ENCODE data around the gene ARHGAP35. TPM values are rescaled to one million over a fixed set of nuclear protein-coding genes. Genes with fewer than 3 reads are reported as not detected.
A peak's percentile ranks its signal among the peaks of the same experiment; 100 is the strongest.
"Not testable (repeated sequence)": the region's sequence is repeated elsewhere in the genome, so short reads cannot be mapped to it uniquely, and the experiment has no call there.

ARHGAP35 gene
- total RNA-seq: 10 to 100 TPM; 24.7 to 25.5 TPM

DNA sequence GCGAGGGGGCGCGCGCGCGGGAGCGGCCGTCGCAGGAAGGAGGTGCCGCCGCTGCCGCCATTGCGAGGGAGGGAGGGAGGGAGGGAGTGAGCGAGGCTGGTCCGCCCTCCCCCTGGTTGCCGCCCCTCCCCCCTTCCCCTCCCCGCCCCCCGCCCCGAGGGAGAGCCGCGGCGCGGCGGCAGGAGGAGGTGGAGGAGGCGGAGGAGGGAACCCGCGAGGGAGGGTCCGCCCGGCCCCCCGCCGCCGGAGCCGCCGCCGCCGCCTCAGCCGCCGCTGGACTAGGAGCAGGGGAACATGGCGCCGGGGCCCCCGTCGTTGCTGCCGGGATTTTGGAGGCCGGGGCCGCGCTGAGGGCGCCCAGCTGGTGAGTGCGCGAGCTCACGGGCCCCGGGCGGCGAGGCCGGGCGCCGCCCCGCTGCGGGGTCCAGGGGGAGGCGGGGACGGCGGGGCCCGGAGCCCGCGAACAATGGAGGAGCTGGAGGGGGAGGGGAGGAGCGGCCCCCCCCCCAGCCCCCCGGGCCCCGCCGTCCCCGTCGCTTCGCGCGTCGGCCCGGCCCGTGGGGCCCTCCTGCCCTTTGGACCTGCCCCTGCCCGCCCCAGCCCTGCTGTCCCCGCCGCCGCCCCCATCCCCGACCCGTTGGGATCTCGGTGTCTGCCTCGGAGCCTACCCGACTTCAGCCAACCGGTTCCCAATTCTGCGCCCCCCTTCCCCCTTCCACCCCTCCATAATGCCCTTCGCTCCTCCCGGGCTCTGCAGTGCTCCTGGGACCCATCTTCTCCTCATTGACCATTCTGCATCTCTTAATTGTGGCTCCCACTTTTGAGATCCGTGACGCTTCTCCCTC lies at the start of gene ARHGAP35:
Gene ARHGAP35, plus strand, starts transcription at position 152 of the 845 bp plus-strand sequence. CDS start 57,679 bp downstream, outside the sequence.
- no peaks in the 10 kb centered on the region for H3K9me3 Mint-ChIP-seq
- no peaks in the 10 kb centered on the region for H3K36me3 Mint-ChIP-seq (ENCODE audit: low read depth)
- peak within 1 kb of the TSS; percentile 81 for H3K4me3 Mint-ChIP-seq
- peak; percentile 85 for DNase-seq
- no peaks in the 10 kb centered on the region for H3K27me3 Mint-ChIP-seq
- H3K27ac Mint-ChIP-seq: peak within 1 kb of the TSS; percentile 93
- peaks cover 21% of the 10 kb centered on the region for H3K4me1 Mint-ChIP-seq
- ChIA-PET CTCF (interaction anchor here (0.6 to 0.7 kb wide), 2 partner anchors 12 to 38 kb away, joined by 3 read pairs; no protein-coding TSS in a partner anchor), POLR2A (no interaction called here)

DNA sequence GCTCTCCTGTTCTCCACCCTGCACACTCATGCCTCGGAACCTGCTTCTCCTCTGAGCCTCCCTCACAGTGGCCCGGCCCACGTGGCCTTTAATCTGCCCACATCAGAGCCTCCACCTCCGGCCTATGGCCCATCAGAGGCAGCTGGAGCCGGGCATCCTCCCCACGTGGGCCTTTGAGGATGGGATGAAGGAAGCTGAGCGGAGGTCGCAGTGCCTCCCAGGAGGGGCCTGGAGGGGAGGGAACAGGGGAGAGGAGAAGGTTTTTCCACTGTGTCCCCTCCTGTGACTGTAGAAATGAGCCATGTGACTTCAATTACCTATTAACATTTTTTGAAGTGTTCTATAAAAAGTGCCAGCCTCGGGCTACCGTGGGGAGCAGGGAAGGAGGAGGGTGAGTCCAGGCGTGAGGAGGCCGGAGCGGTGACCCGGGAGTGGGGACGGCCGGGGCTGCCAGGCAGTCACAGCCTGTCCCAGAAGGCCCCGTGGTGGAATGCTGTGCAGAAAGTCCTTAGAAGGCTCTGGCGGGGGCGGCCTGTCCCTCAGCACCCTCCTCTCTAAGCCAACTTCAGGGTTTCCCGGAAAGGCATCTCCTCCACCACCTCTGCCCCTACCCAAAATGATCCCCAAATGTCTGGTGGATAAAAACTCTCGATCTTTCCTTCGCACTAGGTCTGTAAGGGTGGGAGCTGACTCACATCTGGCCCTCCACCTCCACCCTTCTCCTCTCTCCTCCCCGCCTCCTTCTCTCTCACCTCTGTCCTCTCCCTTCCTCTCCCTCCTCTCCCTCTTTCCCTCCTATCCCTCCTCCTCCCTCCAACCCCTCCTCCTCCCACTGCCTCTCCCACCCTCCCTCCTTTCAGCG lies 47.6 kb upstream of the ARHGAP35 start:
- DNase-seq: no peak
- Mint-ChIP-seq H3K9me3 (no peaks in the 10 kb centered on the region), H3K27ac (no peak overlapping the region), H3K4me1 (no peaks in the 10 kb centered on the region), H3K27me3 (no peaks in the 10 kb centered on the region), H3K36me3 (ENCODE audit: low read depth) (no peaks in the 10 kb centered on the region), H3K4me3 (no peak overlapping the region)
- POLR2A ChIA-PET: no interaction called here
- CTCF ChIA-PET: interaction anchor here (0.5 to 1.9 kb wide), 2 partner anchors 8 to 12 kb away, joined by 3 to 5 read pairs; no protein-coding TSS in a partner anchor

DNA sequence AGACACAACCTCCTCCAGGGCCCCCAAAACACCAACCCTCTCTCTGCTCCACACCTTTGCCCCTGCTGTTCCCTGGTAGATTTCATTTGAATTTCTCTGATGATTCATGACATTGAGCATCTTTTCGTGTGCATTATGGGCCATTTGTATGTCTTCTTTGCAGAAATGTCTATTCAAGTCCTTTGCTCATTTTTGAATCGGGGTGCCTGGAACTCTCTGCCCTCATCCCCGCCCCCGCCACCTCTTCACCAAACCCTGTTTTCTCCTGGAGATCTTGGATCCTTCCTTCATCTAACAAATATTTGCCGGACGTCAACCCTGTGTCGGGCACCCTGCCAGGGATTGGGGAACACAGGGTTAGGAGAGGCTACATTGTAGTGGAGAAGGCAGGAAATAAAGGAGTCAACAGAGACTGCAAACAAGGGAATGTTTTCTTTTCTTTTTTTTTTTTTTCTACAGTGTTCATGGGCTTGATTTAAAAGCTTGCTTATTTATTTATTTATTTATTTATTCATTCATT lies 46.9 kb upstream of the ARHGAP35 start:
- ChIA-PET CTCF (interaction anchor here (0.5 to 1.9 kb wide), 2 partner anchors 8 to 12 kb away, joined by 3 to 5 read pairs; no protein-coding TSS in a partner anchor), POLR2A (no interaction called here)
- Mint-ChIP-seq H3K27ac (no peak overlapping the region), H3K4me1 (peaks cover 2% of the 10 kb centered on the region), H3K27me3 (no peaks in the 10 kb centered on the region), H3K9me3 (no peaks in the 10 kb centered on the region), H3K4me3 (no peak overlapping the region), H3K36me3 (ENCODE audit: low read depth) (no peaks in the 10 kb centered on the region)
- DNase-seq: no peak

DNA sequence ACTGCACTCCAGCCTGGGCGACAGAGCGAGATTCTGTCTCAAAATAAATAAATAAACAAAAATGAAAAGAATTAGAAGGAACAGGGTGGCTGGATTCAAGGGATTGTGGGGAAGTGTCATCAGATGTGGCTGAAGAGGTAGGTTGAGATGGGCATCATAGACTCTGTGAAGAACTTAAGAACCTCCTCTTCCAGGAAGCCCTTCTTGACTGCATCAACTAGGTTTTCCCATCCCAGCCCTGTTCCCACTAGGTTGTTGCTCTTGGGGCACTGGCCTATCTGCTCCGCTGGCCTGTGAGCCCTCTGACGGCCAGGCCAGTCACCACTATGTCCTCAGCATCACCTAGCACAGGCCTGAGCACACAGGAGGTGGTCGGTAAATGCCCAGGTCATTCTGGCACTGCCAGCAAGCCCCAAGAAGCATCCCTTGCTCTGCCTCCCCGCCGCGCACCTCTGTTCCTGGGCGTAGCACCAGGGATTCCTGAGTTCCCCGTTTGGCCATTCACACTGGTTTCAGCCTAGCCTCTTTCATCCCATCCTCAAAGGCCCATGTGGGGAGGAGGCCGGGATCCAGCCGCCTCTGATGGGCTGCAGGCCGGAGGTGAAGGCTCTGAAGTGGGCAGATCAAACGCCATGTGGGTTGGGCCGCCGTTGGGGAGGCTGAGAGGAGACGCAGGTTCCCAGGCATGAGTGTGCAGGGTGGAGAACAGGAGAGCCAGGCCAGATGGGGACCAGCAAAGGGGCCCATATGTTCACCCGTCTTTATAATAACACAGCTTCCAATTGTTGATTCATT lies 44.8 kb upstream of the ARHGAP35 start:
- ChIA-PET POLR2A (interaction anchor here (0.6 kb wide), 1 partner anchor 343 kb away, joined by 3 read pairs; no protein-coding TSS in a partner anchor), CTCF (no interaction called here)
- no peaks in the 10 kb centered on the region for H3K9me3 Mint-ChIP-seq
- H3K27ac Mint-ChIP-seq: no peak overlapping the region
- H3K4me1 Mint-ChIP-seq: peaks cover 19% of the 10 kb centered on the region
- no peaks in the 10 kb centered on the region for H3K27me3 Mint-ChIP-seq
- no peak overlapping the region for H3K4me3 Mint-ChIP-seq
- no peaks in the 10 kb centered on the region for H3K36me3 Mint-ChIP-seq (ENCODE audit: low read depth)
- no peak for DNase-seq

DNA sequence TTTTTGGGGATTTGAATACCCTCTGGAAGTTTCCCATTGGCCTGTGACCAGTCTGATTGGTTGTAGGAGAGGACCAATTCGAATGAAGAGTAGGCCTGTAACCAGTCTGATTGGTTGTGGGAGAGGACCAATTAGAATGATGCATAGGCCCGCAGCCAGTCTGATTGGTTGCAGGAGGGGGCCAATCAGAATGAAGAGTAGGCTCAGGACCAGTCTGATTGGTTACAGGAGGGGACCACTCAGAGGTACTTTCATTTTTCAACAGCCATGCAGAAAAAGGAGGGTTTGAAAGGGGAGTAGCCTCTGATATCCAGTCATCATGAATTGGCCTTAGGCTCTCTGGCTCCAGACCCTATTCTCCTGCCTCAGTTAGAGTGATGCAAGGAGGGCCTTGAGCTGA lies 42.0 kb upstream of the ARHGAP35 start:
- DNase-seq: peak; percentile 21
- Mint-ChIP-seq H3K4me3 (no peak overlapping the region), H3K4me1 (peaks cover 37% of the 10 kb centered on the region), H3K36me3 (ENCODE audit: low read depth) (no peaks in the 10 kb centered on the region), H3K9me3 (no peaks in the 10 kb centered on the region), H3K27ac (no peak overlapping the region), H3K27me3 (no peaks in the 10 kb centered on the region)
- POLR2A ChIA-PET: no interaction called here
- CTCF ChIA-PET: interaction anchor here (1.1 kb wide), 2 partner anchors 8 to 22 kb away, joined by 3 to 7 read pairs; no protein-coding TSS in a partner anchor

DNA sequence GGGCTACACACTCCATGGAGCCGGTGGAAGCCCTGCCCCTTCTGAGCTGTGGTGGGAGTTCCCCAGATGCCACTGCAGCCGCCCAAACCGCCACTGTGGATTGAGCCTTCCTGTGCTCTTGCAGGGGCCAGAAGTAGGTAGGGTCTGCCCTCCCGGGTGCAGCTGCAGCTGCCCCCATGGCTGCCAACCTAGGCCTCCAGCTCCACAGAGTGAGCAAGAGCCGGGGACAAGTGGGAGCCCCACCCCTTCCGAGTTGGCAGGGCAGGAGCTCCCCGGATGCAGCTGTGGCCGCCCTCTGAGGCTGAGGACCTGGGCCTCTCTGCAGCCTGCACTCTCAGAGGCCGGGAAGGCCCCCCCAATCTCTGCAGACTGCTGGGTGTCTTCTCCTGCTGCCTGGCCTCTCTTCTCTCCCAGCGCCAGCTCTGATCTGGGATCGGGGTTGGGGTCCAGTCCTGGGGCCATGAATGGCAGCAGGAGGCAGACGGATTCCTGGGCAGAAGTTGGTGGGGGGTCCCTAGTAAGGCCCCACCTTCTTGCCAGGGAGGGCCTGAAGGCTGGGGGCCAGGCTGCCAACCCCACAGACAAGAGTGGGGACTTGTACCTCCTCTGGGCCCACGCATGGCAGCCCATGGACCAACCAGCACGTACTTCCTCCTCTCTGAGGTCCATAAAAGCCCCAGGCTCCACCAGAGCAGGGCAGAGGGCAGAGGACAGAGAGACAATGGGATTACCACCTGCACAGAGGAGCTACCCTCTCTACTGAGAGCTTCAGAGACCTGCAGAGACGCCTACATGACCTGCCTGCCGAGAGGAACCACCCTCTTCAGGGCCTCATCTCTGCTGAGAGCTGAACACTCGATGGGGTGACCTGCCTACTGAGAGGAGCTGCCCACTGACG lies 39.0 kb upstream of the ARHGAP35 start:
- POLR2A ChIA-PET: no interaction called here
- CTCF ChIA-PET: interaction anchor here (0.6 to 2.7 kb wide), 10 partner anchors 9 to 68 kb away, joined by 3 to 10 read pairs (median 4); no protein-coding TSS in a partner anchor
- no peaks in the 10 kb centered on the region for H3K9me3 Mint-ChIP-seq
- peak; percentile 61 for DNase-seq
- H3K27me3 Mint-ChIP-seq: no peaks in the 10 kb centered on the region
- H3K4me1 Mint-ChIP-seq: peaks cover 50% of the 10 kb centered on the region
- no peaks in the 10 kb centered on the region for H3K36me3 Mint-ChIP-seq (ENCODE audit: low read depth)
- peak overlapping the region; percentile 10 for H3K4me3 Mint-ChIP-seq
- peak overlapping the region; percentile 83 for H3K27ac Mint-ChIP-seq

DNA sequence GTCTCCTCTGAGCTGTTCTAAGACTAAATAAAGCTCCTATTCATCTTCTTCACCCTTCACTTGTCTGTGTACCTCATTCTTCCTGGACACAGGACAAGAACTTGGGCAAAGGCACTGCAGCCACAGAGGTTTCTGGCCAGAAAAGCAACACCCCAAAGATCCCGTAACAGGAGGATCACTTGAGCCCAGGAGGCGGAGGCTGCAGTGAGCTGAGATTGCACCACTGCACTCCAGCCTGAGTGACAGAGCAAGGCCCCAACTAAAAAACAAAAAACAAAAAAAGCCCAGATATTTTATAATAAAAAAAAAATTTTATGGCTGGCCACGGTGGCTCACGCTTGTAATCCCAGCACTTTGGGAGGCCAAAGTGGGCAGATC lies 38.4 kb upstream of the ARHGAP35 start:
- CTCF ChIA-PET: interaction anchor here (0.6 to 2.7 kb wide), 6 partner anchors 8 to 157 kb away, joined by 3 to 10 read pairs (median 7); no protein-coding TSS in a partner anchor
- Mint-ChIP-seq H3K4me1 (peaks cover 50% of the 10 kb centered on the region), H3K27ac (peak overlapping the region; percentile 83)
- H3K36me3 Mint-ChIP-seq (ENCODE audit: low read depth); H3K9me3 Mint-ChIP-seq; H3K27me3 Mint-ChIP-seq; DNase-seq; POLR2A ChIA-PET; H3K4me3 Mint-ChIP-seq: not testable (repeated sequence)

DNA sequence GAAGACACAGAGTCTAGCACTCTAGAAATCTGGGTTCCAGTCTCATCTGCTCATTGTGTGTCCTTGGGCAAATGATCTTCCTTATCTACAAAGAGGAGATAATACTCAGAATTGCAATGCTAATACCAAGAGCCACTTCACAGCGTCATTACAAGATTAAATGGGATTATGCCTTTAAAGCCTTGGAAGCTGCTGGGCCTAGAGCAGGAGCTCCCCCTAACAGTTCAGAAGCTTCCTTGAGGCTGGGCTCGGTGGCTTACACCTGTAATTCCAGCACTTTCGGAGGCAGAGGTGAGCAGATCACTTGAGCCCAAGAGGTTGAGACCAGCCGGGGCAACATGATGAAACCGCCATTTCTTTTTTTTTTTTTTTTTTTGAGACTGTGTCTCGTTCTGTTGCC lies 37.7 kb upstream of the ARHGAP35 start:
- ChIA-PET CTCF (interaction anchor here (0.6 to 1.9 kb wide), 6 partner anchors 8 to 182 kb away, joined by 3 to 10 read pairs (median 3); no protein-coding TSS in a partner anchor), POLR2A (no interaction called here)
- no peak for DNase-seq
- Mint-ChIP-seq H3K27ac (no peak overlapping the region), H3K9me3 (no peaks in the 10 kb centered on the region), H3K27me3 (no peaks in the 10 kb centered on the region), H3K4me1 (peaks cover 50% of the 10 kb centered on the region), H3K4me3 (no peak overlapping the region), H3K36me3 (ENCODE audit: low read depth) (no peaks in the 10 kb centered on the region)

DNA sequence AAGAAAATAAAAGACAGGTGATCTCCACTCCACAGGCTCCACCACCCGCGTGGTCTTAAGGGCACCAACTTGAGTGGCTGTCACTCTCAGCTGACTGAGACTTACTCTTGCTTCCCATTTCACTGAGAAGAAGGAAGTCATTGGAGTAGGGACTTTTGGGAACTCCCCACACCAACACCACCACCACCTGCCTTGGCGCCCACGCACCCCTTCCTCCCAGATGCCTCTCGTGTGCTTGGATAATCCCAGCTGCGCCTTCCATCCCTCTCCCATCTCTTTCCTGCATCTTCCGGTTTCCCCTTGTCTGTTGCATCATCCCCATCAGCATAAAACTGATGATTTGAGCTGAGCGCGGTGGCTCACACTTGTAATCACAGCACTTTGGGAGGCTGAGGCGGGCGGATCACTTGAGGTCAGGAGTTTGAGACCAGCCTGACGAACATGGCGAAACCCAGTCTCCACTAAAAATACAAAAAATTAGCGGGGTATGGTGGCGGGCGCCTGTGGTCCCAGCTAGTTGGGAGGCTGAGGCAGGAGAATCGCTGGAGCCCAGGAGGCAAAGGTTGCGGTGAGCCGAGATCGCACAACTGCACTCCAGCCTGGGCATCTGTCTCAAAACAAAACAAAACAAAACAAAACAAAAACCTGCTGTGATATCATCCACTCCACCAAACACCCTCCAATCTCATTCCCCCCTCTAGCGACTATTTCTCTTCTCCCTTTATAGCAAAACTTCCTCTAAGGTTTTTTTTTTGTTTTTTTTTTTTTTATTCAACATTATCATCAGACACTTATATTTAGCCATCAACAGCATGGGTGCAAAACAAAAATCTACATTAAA lies 35.7 kb upstream of the ARHGAP35 start:
- POLR2A ChIA-PET: interaction anchor here (0.6 kb wide), 1 partner anchor 377 kb away, joined by 3 read pairs; no protein-coding TSS in a partner anchor
- H3K27ac Mint-ChIP-seq: peak overlapping the region; percentile 59
- CTCF ChIA-PET: interaction anchor here (0.6 to 1.2 kb wide), 3 partner anchors 15 to 72 kb away, joined by 3 to 4 read pairs (median 3); no protein-coding TSS in a partner anchor

DNA sequence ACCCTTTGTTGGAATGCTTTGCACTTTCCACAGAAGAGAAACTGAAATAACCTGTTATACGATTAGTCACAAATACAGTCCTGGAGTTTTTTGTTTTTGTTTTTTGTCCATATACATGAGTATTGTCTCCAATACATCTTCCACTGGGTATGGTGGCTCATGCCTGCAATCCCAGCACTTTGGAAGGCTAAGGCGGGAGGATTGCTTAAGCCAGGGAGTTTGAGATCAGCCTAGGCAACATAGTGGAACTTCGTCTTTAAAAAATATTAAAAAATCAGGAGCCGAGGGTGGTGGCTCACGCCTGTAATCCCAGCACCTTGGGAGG lies 35.1 kb upstream of the ARHGAP35 start:
- no peak overlapping the region for H3K27ac Mint-ChIP-seq
- H3K4me1 Mint-ChIP-seq: peaks cover 37% of the 10 kb centered on the region
- no peaks in the 10 kb centered on the region for H3K27me3 Mint-ChIP-seq
- ChIA-PET POLR2A (no interaction called here), CTCF (no interaction called here)
- no peaks in the 10 kb centered on the region for H3K36me3 Mint-ChIP-seq (ENCODE audit: low read depth)
- no peak overlapping the region for H3K4me3 Mint-ChIP-seq
- no peak for DNase-seq
- no peaks in the 10 kb centered on the region for H3K9me3 Mint-ChIP-seq

More for the DNA sequence above, 35.7 kb upstream of the ARHGAP35 start:
- Mint-ChIP-seq H3K4me3 (no peak overlapping the region), H3K4me1 (peaks cover 43% of the 10 kb centered on the region), H3K9me3 (no peaks in the 10 kb centered on the region), H3K27me3 (no peaks in the 10 kb centered on the region), H3K36me3 (ENCODE audit: low read depth) (no peaks in the 10 kb centered on the region)
- DNase-seq: peak; percentile 29

Measured in activated CD4-positive, alpha-beta T cell treated with anti-CD3 and anti-CD28 coated beads, Interleukin-2, amount 10 ng/mL, durations not matched to agents 7 days and 5 days (primary cell).